HepG2 (cell line): ENCODE data around the gene KIF17. TPM values are rescaled to one million over a fixed set of nuclear protein-coding genes. Genes with fewer than 3 reads are reported as not detected.
A peak's percentile ranks its signal among the peaks of the same experiment; 100 is the strongest.

Source experiments
- ATAC-seq: fragments of 200-7000 bp; cut with Tn5 transposase; 3 replicates; pipeline ENCODE4 v1.9.1; 2020; ENCODE audit warnings: mild to moderate bottlenecking, moderate library complexity
- BruUV-seq: library from RNA; stranded (reverse); fragments of 400-500 nt; replicated peaks from 2 replicates; lab custom pipeline; 2021; lab: Mats Ljungman, UMichigan
- CTCF ChIA-PET: fragments of 300-600 bp; formaldehyde crosslinking; extraction: SDS; loops from one replicate; lab custom pipeline; 2021; ENCODE audit warnings: low total read pairs, inconsistent platforms, low intra/inter-chr PET ratio; lab: Yijun Ruan, JAX
- POLR2A ChIA-PET: fragments of 350-600 bp; sonication (Branson Sonifier 250); formaldehyde crosslinking; loops from one replicate; lab custom pipeline; 2020; ENCODE audit warnings: antibody characterized with exemption, inconsistent platforms; lab: Yijun Ruan, JAX
- DNase-seq: peaks from one replicate; pipeline ENCODE4 v3.0.0-alpha.2; 2015; ENCODE audit warnings: low spot score
- FAIRE-seq: peaks from 3 replicates; lab custom pipeline; 2011; peaks lifted over from hg19 to GRCh38; lab: Jason Lieb, UNC
- H2AFZ ChIP-seq: one replicate; pipeline ENCODE4 v1.6.1; 2011; ENCODE audit warnings: low read length, inconsistent platforms
- H3K27ac ChIP-seq: fragments of 300-600 bp; 3 replicates; pipeline ENCODE4 v1.8.0; 2011; ENCODE audit warnings: mixed run types, mild to moderate bottlenecking, mixed read lengths, low read length, inconsistent platforms; ENCODE audit not compliant: insufficient read depth; ENCODE audit errors: extremely low read length
- H3K27me3 ChIP-seq, 2 experiments: fragments of 200-600 bp in 1 of 2; 2 replicates in 1 of 2; 3 replicates in 1 of 2; pipeline versions ENCODE4 v1.6.0 to v1.8.0; 2011; ENCODE audit warnings: low read length in 2 of 2, mild to moderate bottlenecking in 2 of 2, moderate library complexity in 2 of 2, inconsistent platforms in 1 of 2; ENCODE audit not compliant: insufficient read depth in 2 of 2, control insufficient read depth in 1 of 2
- H3K36me3 ChIP-seq, 2 experiments: fragments of 200-600 bp in 1 of 2; replicated peaks in 1 of 2; 2 replicates in 1 of 2; 3 replicates in 1 of 2; pipeline versions ENCODE4 v1.5.1 to v1.8.0; 2011; ENCODE audit warnings: low read length in 2 of 2, inconsistent platforms in 1 of 2; ENCODE audit not compliant: insufficient read depth in 2 of 2, control insufficient read depth in 1 of 2
- H3K4me1 ChIP-seq: 2 replicates; pipeline ENCODE4 v1.5.1; 2012; ENCODE audit warnings: low read length, inconsistent platforms; ENCODE audit not compliant: insufficient read depth
- H3K4me2 ChIP-seq: 2 replicates; pipeline ENCODE4 v1.6.0; 2011; ENCODE audit warnings: low read depth, low read length, inconsistent platforms
- H3K4me3 ChIP-seq, 3 experiments: fragments of 200-600 bp in 1 of 3; sonication (generic), shearing (Covaris generic) in 1 of 3; replicated peaks in 1 of 3; 2 replicates each; pipeline ENCODE4 v1.5.1; 2011 to 2016; ENCODE audit warnings: low read length in 3 of 3, inconsistent platforms in 2 of 3, low read depth in 2 of 3, mild to moderate bottlenecking in 2 of 3, control low read depth in 1 of 3, mixed read lengths in 1 of 3; ENCODE audit not compliant: insufficient read depth in 1 of 3
- H3K79me2 ChIP-seq: one replicate; pipeline ENCODE4 v1.6.1; 2011; ENCODE audit warnings: low read length, inconsistent platforms; ENCODE audit not compliant: insufficient read depth
- H3K9ac ChIP-seq: 2 replicates; pipeline ENCODE4 v1.6.0; 2011; ENCODE audit warnings: mild to moderate bottlenecking, low read depth, low read length, inconsistent platforms; ENCODE audit not compliant: insufficient read depth
- H3K9me3 ChIP-seq: 2 replicates; pipeline ENCODE4 v1.5.1; 2012; ENCODE audit warnings: mild to moderate bottlenecking, low read length
- H4K20me1 ChIP-seq: 2 replicates; pipeline ENCODE4 v1.6.0; 2011; ENCODE audit warnings: inconsistent platforms, mild to moderate bottlenecking, low read length, moderate library complexity; ENCODE audit not compliant: insufficient read depth
- CEBPB ChIP-seq: IDR thresholded peaks from 2 replicates; pipeline ENCODE4 v1.6.1; 2011; ENCODE audit warnings: low read depth, low read length, improper control_type of control experiment, borderline replicate concordance
- CEBPG ChIP-seq: IDR thresholded peaks from 2 replicates; pipeline ENCODE4 v1.6.1; 2016
- FIP1L1 ChIP-seq: fragments of 200-400 bp; formaldehyde crosslinking; IDR thresholded peaks from 2 replicates; pipeline ENCODE4 v1.6.1; 2018; ENCODE audit warnings: low read depth, mild to moderate bottlenecking, low read length, moderate library complexity, borderline replicate concordance; ENCODE audit not compliant: insufficient read depth
- NFYB ChIP-seq: sonication (generic); formaldehyde crosslinking; IDR thresholded peaks from 2 replicates; pipeline ENCODE4 v1.4.0; 2020; ENCODE audit warnings: missing genetic modification reagents
- RARA ChIP-seq: IDR thresholded peaks from 2 replicates; pipeline ENCODE4 v1.6.1; 2016; ENCODE audit warnings: missing genetic modification reagents, missing compliant biosample characterization
- ZNF121 ChIP-seq: sonication (generic); formaldehyde crosslinking; IDR thresholded peaks from 2 replicates; pipeline ENCODE4 v1.5.0; 2020; ENCODE audit warnings: mild to moderate bottlenecking, missing genetic modification reagents
- ZNF782 ChIP-seq: sonication (generic); formaldehyde crosslinking; IDR thresholded peaks from 2 replicates; pipeline ENCODE4 v1.4.0; 2020; ENCODE audit warnings: missing genetic modification reagents, mild to moderate bottlenecking, borderline replicate concordance
- WGBS: methylation state at CpG from one replicate; pipeline ENCODE4 v1.1.6; 2017; ENCODE audit warnings: low lambda C conversion rate; 5-methylcytosine and 5-hydroxymethylcytosine counted together
- in situ Hi-C: cut with HindIII; loops from 2 replicates; pipeline ENCODE4 v1.10.0; 2017; ENCODE audit warnings: low pct_unique_long_range_greater_than_20kb; ENCODE audit not compliant: extremely low pct_ligation_motif_present
- intact Hi-C: fragments of 100-400 bp; cut with micrococcal nuclease; formaldehyde crosslinking; loops from one replicate; pipeline ENCODE4 v1.10.0; 2022; ENCODE audit not compliant: unreplicated experiment
- polyA plus RNA-seq, 8 experiments: library from polyadenylated mRNA; depleted of rRNA in 3 of 8; stranded (reverse) in 7 of 8; unstranded in 1 of 8; fragments of >200 nt; fragmentation: Illumina TruSeq in 4 of 8; extraction: Trizol in 4 of 8; gene quantifications; 2 replicates each; pipeline versions ENCODE4 v1.2.1 to v1.2.3, GENCODE V29; 2011 to 2016; ENCODE audit warnings: low read depth in 4 of 8, missing spikeins in 1 of 8, mixed read lengths in 1 of 8; ENCODE audit not compliant: insufficient read depth in 1 of 8
- total RNA-seq, 5 experiments: library from RNA; depleted of rRNA; stranded (reverse); fragments of >200 nt; fragmentation: Illumina TruSeq; extraction: Trizol; gene quantifications; 2 replicates each; pipeline ENCODE4 v1.2.3, GENCODE V29; 2016; ENCODE audit warnings: low read depth in 1 of 5
- TF ChIP-seq, protein P1 (sequence below): sonication (generic); formaldehyde crosslinking; IDR thresholded peaks from 2 replicates; pipeline ENCODE4 v1.5.0; 2020; ENCODE audit warnings: mild to moderate bottlenecking, missing genetic modification reagents, borderline replicate concordance
- TF ChIP-seq, protein P2 (sequence below): sonication (generic); formaldehyde crosslinking; IDR thresholded peaks from 2 replicates; pipeline ENCODE4 v1.8.1; 2022; ENCODE audit warnings: low read depth, mild to moderate bottlenecking, missing genetic modification reagents

Gene KIF17
- total and polyA plus RNA-seq, 2 of the 13 experiments (the other 11 are each of a cell fraction or from before 2014, with no cell fraction given) = 0.24 to 0.44 TPM

DNA sequence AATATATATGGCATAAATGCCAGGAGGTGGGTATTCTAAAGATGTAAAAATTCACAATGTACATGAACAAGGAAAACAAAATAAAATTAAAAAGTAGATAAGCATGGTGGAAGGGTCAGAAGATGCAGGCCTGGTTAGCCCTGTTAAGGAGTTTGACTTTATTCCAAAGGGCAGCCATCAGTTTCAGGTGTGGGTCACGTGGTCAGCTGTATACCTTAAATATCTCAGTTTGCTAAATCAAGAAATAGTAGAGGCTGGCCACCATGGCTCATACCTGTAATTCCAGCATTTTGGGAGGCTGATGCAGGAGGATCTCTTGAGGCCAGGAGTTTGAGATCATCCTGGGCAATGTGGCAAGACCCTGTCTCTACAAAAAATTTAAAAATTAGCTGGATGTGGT is 93.1 kb downstream of the KIF17 start:
- Histone ChIP-seq H3K9ac (no peak overlapping the region), H2AFZ (no peak overlapping the region), H3K4me1 (no peaks in the 10 kb centered on the region), H4K20me1 (no peaks in the 10 kb centered on the region), H3K79me2 (no peaks in the 10 kb centered on the region), H3K36me3 (no peaks in the 10 kb centered on the region), H3K4me3 (no peak overlapping the region), H3K27me3 (no peaks in the 10 kb centered on the region), H3K4me2 (no peak overlapping the region), H3K27ac (no peak overlapping the region), H3K9me3 (no peaks in the 10 kb centered on the region)
- ChIA-PET POLR2A (no interaction called here), CTCF (no interaction called here)
- ATAC-seq (no peak), FAIRE-seq (no peak), DNase-seq (no peak)
- TF ChIP-seq FIP1L1 = no peak
- TF ChIP-seq, protein P1, sequence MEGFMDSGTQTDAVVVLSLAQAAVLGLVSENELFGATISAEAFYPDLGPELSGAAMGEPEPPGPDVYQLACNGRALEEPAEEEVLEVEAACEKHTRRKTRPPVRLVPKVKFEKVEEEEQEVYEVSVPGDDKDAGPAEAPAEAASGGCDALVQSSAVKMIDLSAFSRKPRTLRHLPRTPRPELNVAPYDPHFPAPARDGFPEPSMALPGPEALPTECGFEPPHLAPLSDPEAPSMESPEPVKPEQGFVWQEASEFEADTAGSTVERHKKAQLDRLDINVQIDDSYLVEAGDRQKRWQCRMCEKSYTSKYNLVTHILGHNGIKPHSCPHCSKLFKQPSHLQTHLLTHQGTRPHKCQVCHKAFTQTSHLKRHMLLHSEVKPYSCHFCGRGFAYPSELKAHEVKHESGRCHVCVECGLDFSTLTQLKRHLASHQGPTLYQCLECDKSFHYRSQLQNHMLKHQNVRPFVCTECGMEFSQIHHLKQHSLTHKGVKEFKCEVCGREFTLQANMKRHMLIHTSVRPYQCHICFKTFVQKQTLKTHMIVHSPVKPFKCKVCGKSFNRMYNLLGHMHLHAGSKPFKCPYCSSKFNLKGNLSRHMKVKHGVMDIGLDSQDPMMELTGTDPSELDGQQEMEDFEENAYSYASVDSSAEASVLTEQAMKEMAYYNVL (CRISPR knock-in tag) = no peak
- BruUV-seq = no TSS peak
- WGBS = 5% methylated on average over 1 of the region's 1 CpG
- in situ Hi-C loops (no loop called here), intact Hi-C loops (no loop called here)

DNA sequence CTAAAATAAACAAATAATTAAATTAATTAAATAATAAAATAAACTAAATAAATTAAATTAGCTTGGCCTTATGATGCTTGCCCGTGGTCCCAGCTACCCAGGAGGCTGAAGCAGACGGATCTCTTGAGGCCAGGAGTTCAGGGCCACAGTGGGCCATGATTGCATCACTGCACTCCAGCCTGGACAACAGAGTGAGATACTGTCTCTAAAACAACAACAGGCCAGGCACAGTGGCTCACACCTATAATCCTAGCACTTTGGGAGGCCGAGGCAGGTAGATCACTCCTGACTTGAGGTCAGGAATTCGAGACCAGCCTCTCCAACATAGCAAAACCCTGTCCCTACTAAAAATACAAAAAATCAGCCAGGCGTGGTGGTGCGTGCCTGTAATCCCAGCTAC is 96.8 kb downstream of the KIF17 start:
- no peak for DNase-seq
- Histone ChIP-seq H3K9me3 (no peaks in the 10 kb centered on the region), H3K27ac (no peak overlapping the region), H3K9ac (no peak overlapping the region), H2AFZ (no peak overlapping the region), H3K79me2 (no peaks in the 10 kb centered on the region), H3K4me2 (no peak overlapping the region), H3K4me3 (no peak overlapping the region), H3K27me3 (no peaks in the 10 kb centered on the region), H4K20me1 (no peaks in the 10 kb centered on the region), H3K36me3 (no peaks in the 10 kb centered on the region), H3K4me1 (no peaks in the 10 kb centered on the region)
- WGBS = 61% methylated on average over 6 of the region's 6 CpGs
- intact Hi-C loops = no loop called here
- ChIA-PET POLR2A (no interaction called here), CTCF (no interaction called here)
- BruUV-seq = no TSS peak
- no peak for ATAC-seq
- FAIRE-seq = no peak
- in situ Hi-C loops = no loop called here
- TF ChIP-seq ZNF121 (CRISPR knock-in tag) = peak; percentile 63
- TF ChIP-seq ZNF782 = no peak
- 0 out of 2 replicates have a peak, but pooled peaks have one; percentile 6 for TF ChIP-seq RARA (CRISPR knock-in tag)
- TF ChIP-seq CEBPG = peak; percentile 46
- TF ChIP-seq CEBPB = peak; percentile 34; the same call in 1 of the 2 replicates
- no peak for TF ChIP-seq NFYB
- TF ChIP-seq, protein P2, sequence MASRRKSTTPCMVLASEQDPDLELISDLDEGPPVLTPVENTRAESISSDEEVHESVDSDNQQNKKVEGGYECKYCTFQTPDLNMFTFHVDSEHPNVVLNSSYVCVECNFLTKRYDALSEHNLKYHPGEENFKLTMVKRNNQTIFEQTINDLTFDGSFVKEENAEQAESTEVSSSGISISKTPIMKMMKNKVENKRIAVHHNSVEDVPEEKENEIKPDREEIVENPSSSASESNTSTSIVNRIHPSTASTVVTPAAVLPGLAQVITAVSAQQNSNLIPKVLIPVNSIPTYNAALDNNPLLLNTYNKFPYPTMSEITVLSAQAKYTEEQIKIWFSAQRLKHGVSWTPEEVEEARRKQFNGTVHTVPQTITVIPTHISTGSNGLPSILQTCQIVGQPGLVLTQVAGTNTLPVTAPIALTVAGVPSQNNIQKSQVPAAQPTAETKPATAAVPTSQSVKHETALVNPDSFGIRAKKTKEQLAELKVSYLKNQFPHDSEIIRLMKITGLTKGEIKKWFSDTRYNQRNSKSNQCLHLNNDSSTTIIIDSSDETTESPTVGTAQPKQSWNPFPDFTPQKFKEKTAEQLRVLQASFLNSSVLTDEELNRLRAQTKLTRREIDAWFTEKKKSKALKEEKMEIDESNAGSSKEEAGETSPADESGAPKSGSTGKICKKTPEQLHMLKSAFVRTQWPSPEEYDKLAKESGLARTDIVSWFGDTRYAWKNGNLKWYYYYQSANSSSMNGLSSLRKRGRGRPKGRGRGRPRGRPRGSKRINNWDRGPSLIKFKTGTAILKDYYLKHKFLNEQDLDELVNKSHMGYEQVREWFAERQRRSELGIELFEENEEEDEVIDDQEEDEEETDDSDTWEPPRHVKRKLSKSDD (CRISPR knock-in tag) = no peak
